GM12864 (cell line): ENCODE data around the gene PAK6.

Source experiments
- DNase-seq: peaks from one replicate; pipeline ENCODE4 v3.0.0-alpha.2; 2011; ENCODE audit warnings: low read depth
- H3K4me3 ChIP-seq: 2 replicates; pipeline ENCODE4 v1.5.1; 2011; ENCODE audit warnings: mild to moderate bottlenecking, low read depth, low read length, control low read depth
- TF ChIP-seq, protein P1 (sequence below): IDR thresholded peaks from 2 replicates; pipeline ENCODE4 v1.5.1; 2011; ENCODE audit warnings: low read depth, mild to moderate bottlenecking, moderate library complexity, low read length, control low read depth, inconsistent platforms; ENCODE audit errors: missing control alignments

The PAK6 gene

DNA sequence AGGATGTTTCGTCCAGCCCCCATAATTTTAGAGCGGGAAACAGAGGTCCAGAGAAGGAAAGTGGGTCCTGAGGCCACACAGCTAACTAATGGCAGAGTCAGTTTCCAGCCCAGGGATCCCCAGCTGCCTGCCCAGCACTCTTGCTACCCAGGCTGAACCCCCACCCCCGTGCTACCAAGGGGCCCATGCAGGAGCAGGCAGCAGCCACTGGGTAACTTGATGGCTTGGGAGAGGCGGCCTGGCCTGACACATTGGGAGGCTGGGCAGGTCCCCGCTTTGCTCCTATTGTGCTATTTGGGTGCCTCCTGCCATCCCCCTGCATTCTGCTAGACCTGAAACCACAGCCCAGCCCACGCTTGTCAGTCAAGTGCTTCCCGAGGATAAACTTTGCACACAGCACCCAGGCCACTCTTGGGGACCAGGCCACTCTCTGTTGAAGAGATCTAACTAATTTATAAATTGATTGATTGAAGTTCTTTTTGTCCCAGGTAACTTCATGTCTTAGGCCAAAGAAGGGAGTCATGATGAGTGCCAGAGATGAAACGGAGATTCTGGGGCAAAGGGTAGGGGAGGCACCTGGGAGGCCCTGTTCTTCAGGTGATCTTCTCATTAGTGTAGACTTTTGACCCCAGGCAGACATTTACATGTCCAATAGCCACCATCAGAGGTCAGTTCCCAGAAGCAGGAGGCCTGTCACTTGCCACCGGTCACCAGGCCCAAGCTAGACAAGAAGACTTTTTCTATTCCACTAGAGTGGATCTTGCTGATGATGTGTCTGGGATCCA lies 7.0 kb downstream of the PAK6 start:
- DNase-seq: no peak
- no peak overlapping the region for H3K4me3 ChIP-seq
- TF ChIP-seq, protein P1, sequence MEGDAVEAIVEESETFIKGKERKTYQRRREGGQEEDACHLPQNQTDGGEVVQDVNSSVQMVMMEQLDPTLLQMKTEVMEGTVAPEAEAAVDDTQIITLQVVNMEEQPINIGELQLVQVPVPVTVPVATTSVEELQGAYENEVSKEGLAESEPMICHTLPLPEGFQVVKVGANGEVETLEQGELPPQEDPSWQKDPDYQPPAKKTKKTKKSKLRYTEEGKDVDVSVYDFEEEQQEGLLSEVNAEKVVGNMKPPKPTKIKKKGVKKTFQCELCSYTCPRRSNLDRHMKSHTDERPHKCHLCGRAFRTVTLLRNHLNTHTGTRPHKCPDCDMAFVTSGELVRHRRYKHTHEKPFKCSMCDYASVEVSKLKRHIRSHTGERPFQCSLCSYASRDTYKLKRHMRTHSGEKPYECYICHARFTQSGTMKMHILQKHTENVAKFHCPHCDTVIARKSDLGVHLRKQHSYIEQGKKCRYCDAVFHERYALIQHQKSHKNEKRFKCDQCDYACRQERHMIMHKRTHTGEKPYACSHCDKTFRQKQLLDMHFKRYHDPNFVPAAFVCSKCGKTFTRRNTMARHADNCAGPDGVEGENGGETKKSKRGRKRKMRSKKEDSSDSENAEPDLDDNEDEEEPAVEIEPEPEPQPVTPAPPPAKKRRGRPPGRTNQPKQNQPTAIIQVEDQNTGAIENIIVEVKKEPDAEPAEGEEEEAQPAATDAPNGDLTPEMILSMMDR: no peak

DNA sequence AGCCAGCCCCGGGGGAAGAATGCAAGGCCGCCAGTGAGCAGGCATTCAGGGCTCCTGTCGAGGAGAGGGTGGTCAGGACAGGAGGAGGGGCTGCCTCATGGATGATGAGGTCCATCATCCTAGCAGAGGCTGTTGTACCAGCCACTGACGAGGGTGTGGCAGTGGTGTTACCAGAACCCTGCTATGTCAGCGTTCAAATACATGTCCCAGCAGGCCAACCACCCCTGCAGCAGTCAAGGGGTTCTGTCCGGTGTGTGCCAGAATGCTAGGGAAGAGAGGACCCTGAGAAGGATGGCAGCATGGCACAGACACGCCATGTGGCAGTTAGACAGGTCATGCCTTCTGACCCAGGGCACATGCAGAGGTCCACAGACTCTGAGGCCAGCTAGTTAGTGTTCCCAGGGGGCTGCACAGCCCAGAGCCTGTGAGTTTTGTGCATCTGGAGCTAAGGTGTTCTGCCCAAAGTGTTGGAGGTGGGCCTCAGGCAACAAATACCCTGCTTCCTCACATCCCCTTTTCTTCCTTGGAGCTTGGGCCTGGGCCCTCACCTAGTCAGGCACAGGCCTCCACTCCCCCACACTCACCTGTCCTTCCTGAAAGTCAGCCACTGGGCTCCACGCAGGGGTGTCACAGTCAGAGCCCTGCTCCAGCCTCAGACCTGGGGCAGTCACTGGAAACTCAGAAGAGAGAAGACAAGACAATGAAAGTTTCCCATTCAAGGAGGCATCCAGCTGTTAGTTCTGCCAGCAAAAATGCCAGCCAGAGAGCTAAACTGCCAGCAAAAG lies 7.8 kb downstream of the PAK6 start:
- TF ChIP-seq, protein P1: no peak
- no peak overlapping the region for H3K4me3 ChIP-seq
- DNase-seq: no peak

DNA sequence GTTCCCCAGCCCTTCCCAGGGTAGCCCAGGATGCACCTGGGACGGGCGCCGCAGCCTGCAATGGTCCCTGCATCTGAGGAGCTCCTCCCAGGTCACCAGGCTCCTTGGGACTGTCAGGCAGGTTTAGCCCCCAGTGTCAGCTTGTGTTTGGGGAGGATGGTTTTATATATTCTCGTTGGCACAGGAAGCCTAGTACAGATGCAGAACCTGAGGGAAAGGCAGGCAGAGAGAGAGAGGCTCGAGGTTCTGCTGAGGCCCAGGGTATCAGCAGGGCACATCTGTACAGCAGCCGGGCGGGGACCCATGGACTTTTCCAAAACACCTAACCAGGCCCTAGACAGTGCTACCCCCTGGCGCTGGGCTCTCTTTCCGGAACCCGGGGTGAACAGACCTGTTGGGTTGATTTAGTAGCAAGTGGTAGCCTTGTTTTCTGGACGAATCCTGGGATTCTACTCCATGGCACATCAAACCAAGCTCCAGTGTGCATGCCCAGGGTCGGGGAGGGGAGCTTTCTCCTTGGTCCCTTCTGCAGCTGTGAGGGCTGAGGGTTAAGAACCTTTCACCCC lies 8.6 kb downstream of the PAK6 start:
- no peak for DNase-seq
- no peak overlapping the region for H3K4me3 ChIP-seq
- TF ChIP-seq, protein P1: no peak

DNA sequence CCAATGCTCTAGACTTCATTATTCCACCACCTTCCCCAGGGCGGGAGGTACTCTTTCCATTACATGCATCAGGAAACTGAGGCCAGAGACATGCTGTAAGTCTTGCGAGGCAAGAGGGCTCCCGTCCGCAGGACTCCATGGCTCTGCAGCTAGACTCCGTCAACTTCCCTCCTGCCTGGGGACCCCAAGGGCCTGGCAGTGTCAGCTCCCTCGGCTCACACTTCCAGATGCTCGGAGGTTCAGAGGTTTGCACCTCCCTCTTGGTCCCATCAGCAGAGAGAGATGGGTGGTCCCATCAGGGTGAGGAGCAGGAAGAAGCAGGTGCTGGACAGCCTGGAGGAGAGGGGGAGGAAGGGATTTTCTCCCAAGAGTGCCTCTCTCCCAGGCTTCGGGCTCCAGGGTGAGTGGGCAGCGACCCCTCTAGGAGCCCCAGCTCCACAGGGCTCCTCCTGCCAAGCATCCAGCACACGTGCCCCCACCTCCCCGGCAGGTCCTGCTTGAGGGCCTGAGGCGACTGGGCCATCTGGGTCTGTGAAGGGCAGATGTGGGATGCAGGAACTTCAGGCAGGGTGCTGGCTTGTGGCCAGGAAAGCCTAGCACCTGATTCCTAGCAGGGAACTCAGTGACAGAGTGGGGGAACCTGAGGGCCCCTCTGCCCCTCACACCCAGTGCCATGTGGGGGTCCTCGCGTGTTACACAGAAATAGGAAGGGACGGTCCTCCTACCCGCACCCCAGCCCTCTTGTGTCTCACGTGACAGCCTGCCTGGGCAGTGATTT lies 9.3 kb downstream of the PAK6 start:
- TF ChIP-seq, protein P1: no peak
- no peak overlapping the region for H3K4me3 ChIP-seq
- DNase-seq: no peak

DNA sequence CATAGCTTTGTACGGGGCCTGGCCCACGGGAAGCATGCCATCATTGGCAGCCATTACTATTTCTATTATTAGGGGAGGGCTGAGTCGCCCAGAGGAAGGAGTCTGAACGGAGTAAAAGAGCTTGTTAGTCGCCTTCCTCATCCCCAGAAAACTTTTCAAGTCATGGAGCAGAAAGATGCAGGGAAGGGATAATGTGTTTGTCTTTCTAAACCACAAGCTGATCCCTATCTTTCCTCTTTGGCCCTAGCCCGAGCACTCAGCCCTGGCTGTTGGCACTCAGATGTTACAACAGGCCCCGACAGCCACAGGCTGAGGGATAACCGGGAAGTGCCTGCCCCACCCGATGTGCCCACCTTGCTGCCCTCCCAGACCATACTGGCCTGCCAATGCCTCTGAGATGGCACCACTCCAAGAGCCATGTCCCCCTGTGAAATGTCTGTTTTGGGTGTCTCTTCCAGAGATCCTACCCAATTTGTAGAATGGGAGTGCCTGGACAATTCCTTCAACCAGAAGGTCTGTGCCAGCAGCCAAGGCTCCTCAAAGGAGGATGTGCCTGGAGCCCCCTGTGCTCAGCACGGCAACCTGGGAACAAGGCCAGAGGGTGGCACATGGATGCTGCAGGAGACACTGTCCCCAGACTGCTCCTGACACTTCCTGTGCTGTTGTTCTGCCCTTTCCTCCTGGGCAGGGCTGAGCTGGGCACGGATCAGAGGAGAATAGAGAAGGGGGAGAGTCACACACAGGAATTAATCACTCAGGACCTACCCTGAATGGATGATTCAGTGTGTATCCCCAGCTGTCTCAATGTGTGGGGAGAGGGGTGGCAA lies 10.8 kb downstream of the PAK6 start:
- TF ChIP-seq, protein P1: no peak
- no peak for DNase-seq
- H3K4me3 ChIP-seq: no peak overlapping the region

DNA sequence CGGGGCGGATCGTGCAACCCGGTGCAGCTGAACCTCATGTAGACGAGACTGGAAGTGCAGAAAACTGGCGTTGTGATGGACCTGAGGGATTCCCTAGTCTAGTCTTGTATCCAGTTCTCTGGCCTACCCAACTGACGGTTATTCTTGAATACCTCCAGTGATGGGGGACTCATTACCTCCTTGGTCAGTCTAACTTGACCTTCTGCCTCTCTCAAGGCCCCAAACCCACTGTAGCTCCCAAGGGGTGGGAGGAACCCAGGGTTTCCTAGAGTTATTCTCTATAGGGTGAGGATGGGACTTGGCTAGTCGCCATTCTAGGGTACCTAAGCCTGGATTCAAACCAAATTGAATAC lies 11.4 kb downstream of the PAK6 start:
- TF ChIP-seq, protein P1: no peak
- no peak overlapping the region for H3K4me3 ChIP-seq
- DNase-seq: no peak
